GM12892 (cell line): ENCODE results near the gene ZNF391.

Experiments
- POLR2A ChIP-seq: IDR thresholded peaks from 2 replicates; pipeline ENCODE4 v1.6.1; 2011; ENCODE audit warnings: low read depth, low read length, control low read depth
- POLR2AphosphoS5 ChIP-seq: IDR thresholded peaks from 2 replicates; pipeline ENCODE4 v1.6.1; 2011; ENCODE audit warnings: low read depth, low read length, control low read depth
- TAF1 ChIP-seq: IDR thresholded peaks from 2 replicates; pipeline ENCODE4 v1.6.1; 2011; ENCODE audit warnings: low read depth, mild to moderate bottlenecking, control low read depth, low read length, borderline replicate concordance

DNA sequence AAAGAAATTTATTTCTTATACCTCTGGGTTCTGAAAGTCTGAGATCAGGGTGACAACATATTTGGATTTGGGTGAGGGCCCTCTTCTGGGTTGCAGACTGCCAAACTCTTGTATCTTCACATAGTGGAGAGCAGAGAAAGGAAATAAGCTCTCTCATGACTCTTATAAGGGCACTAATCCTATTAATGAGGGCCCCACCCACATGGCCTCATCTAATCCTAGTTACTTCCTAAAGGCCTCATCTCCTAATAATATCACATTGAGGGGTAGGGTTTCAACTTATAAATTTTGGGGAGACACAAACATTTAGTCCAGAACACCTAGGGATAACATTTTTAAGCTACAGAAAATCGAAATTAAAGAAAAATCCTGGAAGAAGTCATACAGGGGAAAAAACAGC is 5.1 kb upstream of the ZNF391 start:
- no peak for TF ChIP-seq POLR2A
- no peak for TF ChIP-seq POLR2AphosphoS5
- TF ChIP-seq TAF1: no peak
